Measurements from ENCODE around the gene SPI1.

Gene SPI1

DNA sequence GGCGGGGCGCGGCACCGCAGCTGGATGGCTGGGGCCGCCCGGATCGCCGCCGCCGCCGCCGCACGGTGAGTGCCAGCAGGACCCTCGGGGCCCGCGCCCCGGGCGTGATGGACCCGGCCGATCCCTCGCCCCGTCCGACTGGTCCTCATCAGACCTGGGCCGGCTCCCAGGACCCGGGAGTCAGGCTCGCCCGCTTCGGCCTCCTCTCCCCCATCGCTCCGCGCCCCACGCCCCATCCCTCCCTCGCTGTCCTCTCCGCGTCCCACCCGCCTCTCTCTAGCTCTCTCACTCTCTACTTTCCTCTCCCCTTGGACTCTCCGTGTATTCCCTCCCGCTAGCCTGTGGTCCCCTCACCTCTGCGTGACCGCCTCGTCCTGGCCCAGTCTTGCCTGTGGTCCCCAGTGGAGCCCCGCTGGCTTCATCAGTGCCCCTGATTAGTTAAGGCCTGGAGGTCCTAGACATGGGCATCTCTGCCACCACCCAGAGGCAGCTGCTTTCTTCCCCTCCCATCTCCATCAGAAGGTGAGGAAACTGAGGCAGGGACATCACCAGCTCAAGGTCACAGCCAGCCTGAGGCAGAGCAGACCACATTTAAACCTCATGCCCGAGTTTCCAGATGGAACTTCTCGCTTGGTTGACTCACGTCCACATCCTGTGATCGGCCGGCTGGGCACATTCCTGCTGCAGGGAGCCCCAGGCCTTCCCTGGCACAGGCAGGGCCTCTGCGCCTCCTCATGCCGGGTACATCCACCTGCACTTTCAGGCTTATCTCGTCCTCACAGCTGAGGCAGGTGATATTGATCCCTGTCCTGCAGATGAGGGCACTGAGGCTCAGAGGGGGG lies 30.5 kb upstream of the SPI1 start:
- peak overlapping the region; percentile 70 to 88 for H3K4me3 ChIP-seq
- H3K36me3 ChIP-seq, result peaks cover 7 to 35% (median 28%) of the 10 kb centered on the region in 3 donors
- DNase-seq, result peak; percentile 56 to 86
- no peaks in the 10 kb centered on the region for H3K9me3 ChIP-seq
- peaks cover 17 to 54% (median 40%) of the 10 kb centered on the region in 4 donors for H3K4me1 ChIP-seq
- peak overlapping the region; percentile 95 for H3K27ac ChIP-seq
- intact Hi-C loops (cut with DNase I; ENCODE audit: low total_unique reads), result no loop called here
- H3K27me3 ChIP-seq, result no peaks in the 10 kb centered on the region
- TF ChIP-seq, protein P1, sequence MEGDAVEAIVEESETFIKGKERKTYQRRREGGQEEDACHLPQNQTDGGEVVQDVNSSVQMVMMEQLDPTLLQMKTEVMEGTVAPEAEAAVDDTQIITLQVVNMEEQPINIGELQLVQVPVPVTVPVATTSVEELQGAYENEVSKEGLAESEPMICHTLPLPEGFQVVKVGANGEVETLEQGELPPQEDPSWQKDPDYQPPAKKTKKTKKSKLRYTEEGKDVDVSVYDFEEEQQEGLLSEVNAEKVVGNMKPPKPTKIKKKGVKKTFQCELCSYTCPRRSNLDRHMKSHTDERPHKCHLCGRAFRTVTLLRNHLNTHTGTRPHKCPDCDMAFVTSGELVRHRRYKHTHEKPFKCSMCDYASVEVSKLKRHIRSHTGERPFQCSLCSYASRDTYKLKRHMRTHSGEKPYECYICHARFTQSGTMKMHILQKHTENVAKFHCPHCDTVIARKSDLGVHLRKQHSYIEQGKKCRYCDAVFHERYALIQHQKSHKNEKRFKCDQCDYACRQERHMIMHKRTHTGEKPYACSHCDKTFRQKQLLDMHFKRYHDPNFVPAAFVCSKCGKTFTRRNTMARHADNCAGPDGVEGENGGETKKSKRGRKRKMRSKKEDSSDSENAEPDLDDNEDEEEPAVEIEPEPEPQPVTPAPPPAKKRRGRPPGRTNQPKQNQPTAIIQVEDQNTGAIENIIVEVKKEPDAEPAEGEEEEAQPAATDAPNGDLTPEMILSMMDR (IDR thresholded peaks at IDR 0.05), result no peak

DNA sequence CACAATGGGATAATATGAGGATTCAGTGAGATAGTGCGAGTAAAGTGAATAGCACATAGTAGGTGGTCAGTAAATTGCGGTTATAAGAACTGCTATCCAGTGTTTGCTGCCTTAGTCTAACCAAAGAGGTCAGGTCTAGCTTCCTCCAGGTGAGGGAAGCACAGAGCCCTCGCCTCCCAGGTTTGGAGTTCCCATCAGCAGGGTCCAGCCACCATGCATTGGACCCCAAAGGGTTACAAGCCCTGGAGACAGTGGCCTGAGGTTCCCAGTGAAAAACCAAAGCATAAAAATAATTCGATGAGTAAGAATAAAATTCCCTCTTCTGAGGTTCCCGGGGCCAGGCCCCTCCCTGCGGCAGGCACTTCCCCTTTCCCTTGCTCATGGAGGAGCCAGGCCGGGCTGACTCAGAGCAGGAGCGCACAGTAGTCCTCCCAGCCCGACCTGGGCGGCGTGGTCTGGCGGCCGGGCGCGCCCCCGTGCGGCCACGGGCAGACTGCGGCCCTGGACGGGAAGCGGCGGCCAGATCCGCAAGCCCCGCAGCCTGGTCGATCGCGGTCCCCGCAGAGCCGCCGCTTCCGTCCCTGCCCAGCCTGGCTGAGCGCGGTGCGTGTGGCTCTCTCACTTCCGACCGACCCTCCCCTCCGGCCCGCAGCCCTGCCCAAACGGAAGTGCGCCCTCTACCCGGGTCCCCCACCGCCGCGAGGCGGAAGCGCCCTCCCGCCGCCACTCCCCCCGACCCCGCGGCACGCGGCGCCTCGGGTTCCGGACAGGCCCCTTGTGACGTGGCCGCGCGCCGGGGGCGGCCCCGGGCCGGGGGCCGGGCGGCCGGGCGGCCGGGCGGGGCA lies 29.6 kb upstream of the SPI1 start, which contains the start of gene SLC39A13:
Gene SLC39A13 (plus strand): TSS at position 845 of the 845 bp plus-strand sequence. CDS start 1,505 bp downstream, outside the sequence.
- Histone ChIP-seq H3K4me3 (peak within 1 kb of the TSS; percentile 70 to 88), H3K4me1 (peaks cover 17 to 46% (median 34%) of the 10 kb centered on the region in 4 donors), H3K36me3 (peaks cover 7 to 27% (median 19%) of the 10 kb centered on the region in 3 donors), H3K9me3 (no peaks in the 10 kb centered on the region), H3K27ac (peak within 1 kb of the TSS; percentile 95), H3K27me3 (no peaks in the 10 kb centered on the region)
- intact Hi-C loops (cut with DNase I; ENCODE audit: low total_unique reads), result no loop called here
- TF ChIP-seq, protein P1 (IDR thresholded peaks at IDR 0.05), result peak; percentile 84 to 95
- peak; percentile 96 to 97 for DNase-seq

DNA sequence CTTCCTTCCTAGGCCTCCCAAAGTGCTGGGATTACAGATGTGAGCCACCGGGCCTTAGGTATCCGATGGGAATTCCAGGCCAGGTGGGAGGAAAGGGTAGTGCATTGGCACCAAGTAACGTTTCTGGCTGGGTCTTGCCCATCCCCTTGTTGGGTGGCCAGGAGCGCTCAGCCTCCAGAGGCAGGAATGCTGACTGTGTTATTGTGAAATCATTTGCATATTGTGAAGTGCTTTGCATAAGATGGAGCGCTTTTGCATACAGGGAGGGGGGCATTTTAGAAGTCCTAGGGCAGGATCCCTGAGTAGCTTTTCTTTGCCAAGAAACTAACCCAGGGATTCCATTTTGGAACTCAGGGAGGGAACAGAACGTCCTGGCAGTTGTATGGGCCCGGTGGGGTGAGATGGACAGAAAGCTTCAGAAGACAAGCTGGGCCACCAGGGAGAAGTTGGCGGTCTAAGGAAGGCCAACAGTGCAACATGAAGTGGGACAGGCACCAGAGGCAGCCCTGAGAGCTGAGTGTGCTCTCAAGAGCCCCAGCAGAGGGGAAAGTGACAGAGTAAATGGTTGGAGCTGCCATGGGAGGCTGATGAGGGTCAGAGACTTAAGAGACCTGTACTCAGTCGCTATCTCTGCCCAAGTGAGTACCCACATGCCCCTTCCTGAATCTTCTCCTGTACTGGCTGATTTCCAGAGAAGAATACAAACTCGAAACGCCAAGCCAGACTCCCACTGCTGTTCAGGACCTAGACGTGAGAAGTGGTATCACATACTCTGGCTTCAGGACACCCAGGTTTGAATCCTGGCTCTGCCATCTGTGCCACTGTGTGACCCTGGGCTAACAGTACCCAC lies 28.8 kb upstream of the SPI1 start:
- peaks cover 7 to 21% (median 17%) of the 10 kb centered on the region in 3 donors for H3K36me3 ChIP-seq
- TF ChIP-seq, protein P1 (IDR thresholded peaks at IDR 0.05), result no peak
- no peaks in the 10 kb centered on the region for H3K27me3 ChIP-seq
- H3K9me3 ChIP-seq, result no peaks in the 10 kb centered on the region
- peak overlapping the region; percentile 70 to 88 for H3K4me3 ChIP-seq
- peak overlapping the region; percentile 95 for H3K27ac ChIP-seq
- H3K4me1 ChIP-seq, result peaks cover 17 to 41% (median 34%) of the 10 kb centered on the region in 4 donors
- DNase-seq, result no peak
- intact Hi-C loops (cut with DNase I; ENCODE audit: low total_unique reads), result no loop called here

DNA sequence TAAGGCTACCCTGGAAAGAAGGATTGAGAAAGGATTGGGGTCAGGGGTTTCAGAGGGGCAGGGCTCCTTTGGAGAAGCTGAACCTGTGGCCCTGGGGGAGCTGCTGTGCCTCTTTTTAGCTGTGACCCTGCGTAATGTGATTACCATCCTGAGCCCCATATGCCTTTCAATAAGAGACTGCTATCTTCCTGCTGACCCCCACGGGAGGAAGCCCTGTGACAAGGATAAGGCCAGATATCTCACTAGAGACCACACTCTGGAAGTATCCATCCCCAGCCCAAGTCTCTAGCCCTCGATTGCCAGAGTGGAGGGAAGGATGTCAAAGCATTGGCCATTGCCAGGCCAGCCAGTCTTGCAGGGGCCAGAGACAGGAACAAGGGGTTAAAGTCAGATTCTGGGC lies 25.2 kb upstream of the SPI1 start:
- DNase-seq, result peak in 1 of 2 donors; percentile 7
- Histone ChIP-seq H3K27me3 (no peaks in the 10 kb centered on the region), H3K36me3 (no peaks in the 10 kb centered on the region), H3K4me3 (no peak overlapping the region), H3K4me1 (peaks cover 4 to 29% (median 17%) of the 10 kb centered on the region in 4 donors), H3K27ac (no peak overlapping the region), H3K9me3 (no peaks in the 10 kb centered on the region)
- TF ChIP-seq, protein P1 (IDR thresholded peaks at IDR 0.05), result no peak
- intact Hi-C loops (cut with DNase I; ENCODE audit: low total_unique reads), result no loop called here

DNA sequence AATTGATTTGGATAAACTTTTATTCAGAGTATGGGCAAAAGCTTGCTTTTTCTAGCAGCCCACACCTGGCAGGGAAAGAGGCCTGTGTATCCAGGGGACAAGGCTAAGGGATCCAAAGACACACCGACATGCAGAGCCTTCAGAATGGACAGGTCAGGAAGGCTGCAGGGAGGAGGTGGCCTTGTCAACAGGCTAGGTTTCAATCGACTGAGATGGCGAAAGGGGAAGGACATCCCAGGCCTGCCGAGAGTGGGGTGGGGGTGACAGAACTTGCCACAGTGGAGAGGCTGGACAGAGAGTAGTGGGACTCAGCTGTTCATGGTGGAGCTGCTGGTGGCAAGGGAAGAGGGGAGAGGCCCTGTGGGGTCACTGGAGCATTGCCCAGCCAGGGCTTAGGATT lies 24.8 kb upstream of the SPI1 start:
- peaks cover 4 to 29% (median 17%) of the 10 kb centered on the region in 4 donors for H3K4me1 ChIP-seq
- H3K27ac ChIP-seq, result no peak overlapping the region
- intact Hi-C loops (cut with DNase I; ENCODE audit: low total_unique reads), result no loop called here
- DNase-seq, result peak in 1 of 2 donors; percentile 8
- no peak overlapping the region for H3K4me3 ChIP-seq
- H3K9me3 ChIP-seq, result no peaks in the 10 kb centered on the region
- no peaks in the 10 kb centered on the region for H3K27me3 ChIP-seq
- H3K36me3 ChIP-seq, result no peaks in the 10 kb centered on the region
- TF ChIP-seq, protein P1 (IDR thresholded peaks at IDR 0.05), result no peak

Measured in tibial artery (tissue), 4 donors.